ENCODE results near the gene ECT2. TPM values are rescaled to one million over a fixed set of nuclear protein-coding genes. Genes with fewer than 3 reads are reported as not detected.
A peak's percentile ranks its signal among the peaks of the same experiment; 100 is the strongest.

Gene ECT2
- total RNA-seq, 1 experiment from 2014 or later, result 145 TPM

- ChIA-PET POLR2A (ENCODE audit: unreplicated experiment) (no interaction called here), CTCF (no interaction called here)
- Histone ChIP-seq H4K20me1 (ENCODE audit: insufficient read depth) (no peaks in the 10 kb centered on the region), H3K27ac (no peak overlapping the region), H3K9me2 (ENCODE audit: insufficient read depth) (no peaks in the 10 kb centered on the region), H3K79me2 (ENCODE audit: low read depth) (no peaks in the 10 kb centered on the region), H3K36me3 (ENCODE audit: low read depth) (no peaks in the 10 kb centered on the region), H3K4me3 (no peak overlapping the region), H3K4me1 (replicated peaks; ENCODE audit: insufficient read depth) (peaks cover 8% of the 10 kb centered on the region; the same call in 1 of the 2 replicates), H3K4me2 (0 out of 2 replicates have a peak overlapping the region, but pooled peaks have one; percentile 14), H3K27me3 (ENCODE audit: insufficient read depth, low read depth) (no peaks in the 10 kb centered on the region), H3F3A (ENCODE audit: insufficient read depth, low read depth) (no peaks in the 10 kb centered on the region), H3K9me3 (ENCODE audit: insufficient read depth, low read depth) (no peaks in the 10 kb centered on the region), H2AFZ (no peak overlapping the region)
- intact Hi-C loops (cut with micrococcal nuclease; ENCODE audit: unreplicated experiment), result no loop called here
- DNase-seq, result no peak
- TF ChIP-seq CTCF (conservative IDR thresholded peaks at IDR 0.05) (no peak), EZH2 (IDR thresholded peaks at IDR 0.05; ENCODE audit: low read depth) (no peak)
- BruUV-seq (replicated peaks), result no TSS peak
Observed at GRCh38 chr3:172868582-172869200, 118.2 kb downstream of the ECT2 start.

DNA sequence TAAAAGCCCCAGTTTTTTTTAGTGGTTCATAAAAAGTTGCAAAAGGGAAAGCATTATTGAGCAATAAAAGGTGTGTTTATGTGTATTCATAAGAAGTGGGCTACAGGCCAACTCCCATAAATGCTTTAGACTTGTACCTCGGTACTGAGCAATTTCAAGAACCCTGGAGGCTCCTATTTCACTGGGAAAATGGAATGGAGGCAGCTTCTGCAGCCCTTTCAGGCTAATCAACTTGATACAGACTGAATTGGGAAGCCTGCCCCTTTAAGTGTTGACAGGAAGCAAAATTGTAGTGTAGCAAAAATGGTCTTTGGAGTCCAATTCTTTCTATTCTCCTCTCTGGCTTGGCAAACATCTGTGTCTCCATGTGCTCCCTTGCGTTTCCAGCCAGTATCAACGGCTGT, 118.8 kb downstream of the ECT2 start:
- Histone ChIP-seq H3K79me2 (ENCODE audit: low read depth) (no peaks in the 10 kb centered on the region), H4K20me1 (ENCODE audit: insufficient read depth) (no peaks in the 10 kb centered on the region), H3K4me3 (no peak overlapping the region), H2AFZ (no peak overlapping the region), H3K27ac (no peak overlapping the region), H3K4me2 (0 out of 2 replicates have a peak overlapping the region, but pooled peaks have one; percentile 14), H3K36me3 (ENCODE audit: low read depth) (no peaks in the 10 kb centered on the region), H3K9me2 (ENCODE audit: insufficient read depth) (no peaks in the 10 kb centered on the region), H3K4me1 (replicated peaks; ENCODE audit: insufficient read depth) (peaks cover 8% of the 10 kb centered on the region; the same call in 1 of the 2 replicates), H3K9me3 (ENCODE audit: insufficient read depth, low read depth) (no peaks in the 10 kb centered on the region), H3K27me3 (ENCODE audit: insufficient read depth, low read depth) (no peaks in the 10 kb centered on the region), H3F3A (ENCODE audit: insufficient read depth, low read depth) (no peaks in the 10 kb centered on the region)
- peak; percentile 14 to 65 for DNase-seq
- no TSS peak for BruUV-seq (replicated peaks)
- intact Hi-C loops (cut with micrococcal nuclease; ENCODE audit: unreplicated experiment), result no loop called here
- TF ChIP-seq CTCF (conservative IDR thresholded peaks at IDR 0.05), result no peak
- TF ChIP-seq EZH2 (IDR thresholded peaks at IDR 0.05; ENCODE audit: low read depth), result no peak
- ChIA-PET POLR2A (ENCODE audit: unreplicated experiment) (no interaction called here), CTCF (no interaction called here)

- H2AFZ ChIP-seq, result no peak overlapping the region
- H3K4me2 ChIP-seq, result 0 out of 2 replicates have a peak overlapping the region, but pooled peaks have one; percentile 14
- ChIA-PET POLR2A (ENCODE audit: unreplicated experiment) (no interaction called here), CTCF (no interaction called here)
- DNase-seq, result no peak
- H4K20me1 ChIP-seq (ENCODE audit: insufficient read depth), result no peaks in the 10 kb centered on the region
- no peaks in the 10 kb centered on the region for H3K36me3 ChIP-seq (ENCODE audit: low read depth)
- intact Hi-C loops (cut with micrococcal nuclease; ENCODE audit: unreplicated experiment), result no loop called here
- H3K9me2 ChIP-seq (ENCODE audit: insufficient read depth), result 0 out of 2 replicates have a peak, but pooled peaks cover 4% of the 10 kb centered on the region
- no peak overlapping the region for H3K27ac ChIP-seq
- TF ChIP-seq CTCF (conservative IDR thresholded peaks at IDR 0.05) (no peak), EZH2 (IDR thresholded peaks at IDR 0.05; ENCODE audit: low read depth) (no peak)
- no peaks in the 10 kb centered on the region for H3K9me3 ChIP-seq (ENCODE audit: insufficient read depth, low read depth)
- BruUV-seq (replicated peaks), result no TSS peak
- H3K4me3 ChIP-seq, result no peak overlapping the region
- no peaks in the 10 kb centered on the region for H3K79me2 ChIP-seq (ENCODE audit: low read depth)
- H3F3A ChIP-seq (ENCODE audit: insufficient read depth, low read depth), result no peaks in the 10 kb centered on the region
- H3K27me3 ChIP-seq (ENCODE audit: insufficient read depth, low read depth), result no peaks in the 10 kb centered on the region
- H3K4me1 ChIP-seq (replicated peaks; ENCODE audit: insufficient read depth), result peaks cover 8% of the 10 kb centered on the region; the same call in 1 of the 2 replicates
Observed at GRCh38 chr3:172869784-172870518, 119.4 kb downstream of the ECT2 start.

Other genes starting within 250 kb of the ECT2 start
- gene TNFSF10, start 227.3 kb upstream of the ECT2 start, total RNA-seq (2021), result 18.3 and 21.4 TPM in 2 replicates
- gene NCEH1, start 39.7 kb upstream of the ECT2 start, total RNA-seq (2021), result 39.6 and 43.5 TPM in 2 replicates